GM18498 (cell line): Measurements from ENCODE around the gene MED25.

Source experiments
- ATAC-seq: cut with Tn5 transposase; IDR thresholded peaks from one replicate; pipeline ENCODE4 v1.9.1; 2021; ENCODE audit warnings: mild to moderate bottlenecking, moderate library complexity; ENCODE audit not compliant: unreplicated experiment

MED25 gene

DNA sequence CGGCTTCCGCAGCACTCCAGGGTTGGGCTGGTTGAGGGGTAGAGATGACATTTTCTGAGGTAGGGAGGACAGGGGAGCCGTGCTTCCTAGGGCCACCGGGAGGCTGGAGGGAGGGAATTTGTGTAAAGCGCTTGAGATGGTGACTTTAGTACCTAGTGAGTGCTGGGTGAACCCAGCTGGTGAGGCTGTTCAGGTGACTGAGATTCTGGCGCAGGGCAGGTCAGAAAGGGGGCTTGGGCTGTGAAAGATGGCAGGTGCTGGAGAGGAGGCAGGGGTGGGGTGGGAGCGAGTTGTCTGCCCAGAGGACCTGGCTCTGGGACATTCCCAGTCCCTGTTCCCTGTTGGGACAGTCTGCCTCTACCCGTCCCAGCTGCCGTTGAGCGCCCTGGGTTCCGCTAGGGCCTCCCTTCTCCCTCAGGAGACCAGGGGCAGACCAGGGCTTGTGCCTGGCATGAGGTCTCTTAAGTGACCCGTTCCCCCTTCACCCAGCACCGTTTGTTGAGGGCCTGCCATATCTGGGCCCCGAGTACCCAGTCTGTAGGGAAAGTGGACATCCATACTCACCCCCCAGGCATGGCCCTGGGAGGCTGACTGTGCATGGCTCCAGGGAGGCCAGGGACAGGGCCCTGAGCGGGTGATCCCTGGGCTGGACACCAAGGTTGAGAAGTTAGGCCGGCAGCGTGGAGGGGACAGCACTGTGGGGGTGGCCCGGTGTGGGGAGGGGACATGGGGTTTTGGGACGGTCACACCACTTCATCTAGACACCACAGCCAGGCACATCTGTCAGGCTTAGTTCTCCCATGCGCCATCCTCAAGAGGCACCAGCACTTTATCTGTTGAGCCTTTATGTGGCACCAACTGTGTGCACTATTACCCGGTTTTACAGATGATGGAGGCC is 37.8 kb downstream of the MED25 start:
- ATAC-seq, result no peak

DNA sequence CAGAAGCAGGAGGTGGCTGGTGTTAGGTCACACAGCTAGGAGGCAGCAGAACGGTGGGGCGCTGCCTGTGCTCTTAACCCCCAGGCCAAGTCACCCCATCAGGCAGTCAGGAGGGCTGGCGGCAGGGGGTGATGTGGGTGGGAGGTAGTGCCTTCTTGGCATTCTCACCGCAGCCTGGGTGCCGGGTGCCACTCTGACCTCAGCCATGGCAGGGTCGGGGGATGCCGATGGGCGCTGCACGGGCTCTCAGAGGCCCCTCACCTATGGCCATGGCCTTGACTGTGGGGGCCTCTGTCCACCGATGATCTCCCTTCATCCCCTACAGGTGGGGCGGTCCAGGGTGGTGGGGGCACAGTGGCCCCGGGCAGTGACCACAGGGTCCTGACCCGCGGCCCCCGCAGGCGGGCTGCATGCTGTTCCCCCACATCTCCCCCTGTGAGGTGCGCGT is 38.5 kb downstream of the MED25 start:
- no peak for ATAC-seq

DNA sequence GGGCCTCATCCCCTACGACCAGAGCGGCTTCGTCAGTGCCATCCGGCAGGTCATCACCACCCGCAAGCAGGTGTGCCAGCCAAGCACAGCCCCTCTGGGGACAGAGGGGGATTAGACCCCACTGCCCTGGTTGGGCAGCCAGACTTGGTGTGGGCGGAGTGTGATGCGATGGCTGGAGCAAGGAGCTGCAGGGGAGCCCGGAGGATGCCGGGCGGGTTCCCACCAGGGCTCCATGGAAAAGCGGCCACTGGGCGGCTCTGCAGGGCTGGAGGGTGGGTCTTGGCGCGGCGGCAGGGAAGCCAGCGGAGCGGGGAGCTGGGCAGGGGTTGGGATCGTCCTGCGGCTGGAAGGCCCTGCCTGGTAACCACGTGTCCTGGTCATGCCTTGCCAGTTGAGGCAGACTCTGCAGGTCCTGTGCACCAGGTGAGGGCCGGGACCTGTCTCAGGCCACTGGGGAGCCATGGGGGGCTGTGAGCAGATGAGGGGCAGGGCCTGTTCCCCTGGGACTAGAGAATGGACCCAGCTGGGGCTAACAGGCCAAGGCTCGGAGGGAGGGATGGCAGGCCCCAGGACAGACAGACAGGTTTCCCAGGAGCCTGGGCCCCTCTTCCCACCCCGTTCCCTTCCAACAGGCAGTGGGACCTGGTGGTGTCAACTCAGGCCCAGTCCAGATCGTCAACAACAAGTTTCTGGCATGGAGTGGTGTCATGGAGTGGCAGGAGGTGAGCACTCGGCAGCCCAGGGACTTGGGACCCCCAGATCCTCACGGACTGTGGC is 39.2 kb downstream of the MED25 start:
- no peak for ATAC-seq

DNA sequence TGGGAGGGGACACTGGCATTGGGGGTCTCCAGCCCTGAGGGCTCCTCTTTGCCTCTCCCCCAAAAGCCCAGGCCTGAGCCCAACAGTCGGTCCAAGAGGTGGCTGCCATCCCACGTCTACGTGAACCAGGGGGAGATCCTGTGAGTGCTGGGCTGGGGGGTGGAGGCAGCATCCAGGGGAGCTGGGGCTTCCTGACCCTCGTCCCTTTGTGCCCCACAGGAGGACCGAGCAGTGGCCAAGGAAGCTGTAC is 39.7 kb downstream of the MED25 start:
- no peak for ATAC-seq

DNA sequence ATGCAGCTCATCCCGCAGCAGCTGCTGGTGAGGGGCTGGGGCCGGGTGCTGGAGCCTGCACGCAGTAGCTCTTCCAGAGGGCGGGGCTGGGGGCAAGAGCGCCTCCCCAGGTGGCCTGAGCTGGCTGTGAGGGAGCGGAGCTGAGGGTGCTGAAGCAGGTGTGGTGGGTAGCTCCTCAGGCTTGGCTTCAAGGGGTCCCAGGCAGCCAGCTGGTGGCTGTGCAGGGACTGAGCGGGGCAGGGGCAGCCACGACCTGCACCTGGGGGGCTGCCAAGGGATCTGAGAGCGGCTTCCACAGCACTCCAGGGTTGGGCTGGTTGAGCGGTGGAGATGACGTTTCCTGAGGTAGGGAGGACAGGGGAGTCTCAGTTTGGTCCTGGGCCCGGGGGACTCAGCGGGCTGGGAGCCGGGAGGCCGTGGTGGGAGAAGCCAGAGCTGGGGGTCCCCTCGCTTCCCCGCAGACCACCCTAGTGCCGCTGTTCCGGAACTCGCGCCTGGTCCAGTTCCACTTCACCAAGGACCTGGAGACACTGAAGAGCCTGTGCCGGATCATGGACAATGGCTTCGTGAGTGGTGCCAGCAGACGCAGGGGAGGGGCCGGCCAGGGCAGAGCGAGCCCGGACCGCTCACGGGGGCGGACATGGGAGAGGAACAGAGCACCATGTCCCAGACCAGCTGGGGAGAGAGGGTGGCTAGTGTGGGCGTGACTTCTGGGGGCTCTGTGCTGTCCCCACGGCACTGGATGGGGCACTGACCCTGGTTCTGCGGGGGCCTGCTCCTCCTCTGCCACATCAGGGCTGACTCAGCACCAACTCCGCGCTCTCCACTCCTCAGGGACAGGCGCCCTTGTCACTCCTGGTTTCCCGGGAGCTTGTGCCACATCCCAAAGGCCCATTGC is 40.2 kb downstream of the MED25 start:
- ATAC-seq, result no peak

DNA sequence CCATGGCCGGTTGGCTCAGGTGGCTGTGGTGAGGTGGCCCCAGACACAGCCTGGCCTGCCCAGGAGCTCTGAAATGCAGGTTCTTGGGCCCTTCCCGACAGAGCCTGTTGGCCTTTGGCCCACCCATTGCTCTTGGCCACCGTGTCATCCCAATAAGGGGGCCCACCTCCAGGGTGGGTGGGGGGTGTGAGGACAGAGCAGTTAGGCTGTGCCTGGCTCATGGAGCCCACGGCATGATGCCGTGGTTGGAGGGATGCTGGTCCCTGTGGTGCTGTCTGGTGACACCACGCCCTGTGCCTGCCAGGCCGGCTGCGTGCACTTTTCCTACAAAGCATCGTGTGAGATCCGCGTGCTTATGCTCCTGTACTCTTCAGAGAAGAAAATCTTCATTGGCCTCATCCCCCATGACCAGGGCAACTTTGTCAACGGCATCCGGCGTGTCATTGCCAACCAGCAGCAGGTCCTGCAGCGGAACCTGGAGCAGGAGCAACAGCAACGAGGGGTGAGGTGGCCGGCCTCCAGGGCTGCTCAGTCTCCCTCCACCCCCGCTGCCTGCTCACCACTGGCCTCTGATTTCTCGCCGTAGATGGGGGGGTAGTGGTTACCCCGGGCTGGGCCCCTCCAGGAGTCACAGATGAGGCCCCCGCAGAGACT is 41.7 kb downstream of the MED25 start:
- ATAC-seq, result no peak

DNA sequence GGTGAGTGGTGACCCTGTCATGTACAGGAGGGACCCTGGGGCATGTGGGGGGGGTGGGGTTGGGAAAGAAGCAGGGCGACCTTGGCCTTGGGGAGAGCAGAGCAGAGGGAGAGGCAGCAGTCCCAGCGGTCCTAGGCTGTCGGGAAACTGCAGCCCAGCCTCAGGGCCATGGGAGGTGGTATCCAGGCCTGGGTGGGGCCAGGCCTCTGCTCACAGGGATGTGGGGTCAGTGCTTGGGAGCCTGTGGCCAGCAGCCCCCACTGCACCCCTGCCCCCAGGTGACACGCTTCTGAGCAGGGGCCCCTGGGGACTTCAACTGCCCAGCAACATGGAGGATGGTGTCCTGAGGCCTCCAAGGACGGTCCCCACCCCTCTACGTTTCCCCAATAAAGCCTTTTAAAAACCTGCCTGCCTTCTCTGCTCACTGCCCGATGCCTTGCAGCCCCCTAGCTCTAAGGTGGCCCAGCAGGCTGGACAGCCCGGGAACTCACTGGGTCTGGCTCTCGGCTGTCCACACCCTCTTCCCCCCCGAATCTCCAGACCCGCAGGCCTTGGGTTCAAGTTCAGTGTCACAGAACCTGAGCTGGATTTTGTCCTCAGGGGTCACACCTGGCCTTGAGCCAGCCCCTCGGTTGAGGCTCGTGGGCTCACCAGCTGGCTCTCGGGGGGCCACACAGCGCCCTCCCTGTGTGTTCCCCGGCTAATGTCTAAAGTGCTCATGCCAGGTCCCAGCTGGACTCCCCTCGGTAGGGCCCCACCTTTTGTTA is 42.4 kb downstream of the MED25 start:
- no peak for ATAC-seq

DNA sequence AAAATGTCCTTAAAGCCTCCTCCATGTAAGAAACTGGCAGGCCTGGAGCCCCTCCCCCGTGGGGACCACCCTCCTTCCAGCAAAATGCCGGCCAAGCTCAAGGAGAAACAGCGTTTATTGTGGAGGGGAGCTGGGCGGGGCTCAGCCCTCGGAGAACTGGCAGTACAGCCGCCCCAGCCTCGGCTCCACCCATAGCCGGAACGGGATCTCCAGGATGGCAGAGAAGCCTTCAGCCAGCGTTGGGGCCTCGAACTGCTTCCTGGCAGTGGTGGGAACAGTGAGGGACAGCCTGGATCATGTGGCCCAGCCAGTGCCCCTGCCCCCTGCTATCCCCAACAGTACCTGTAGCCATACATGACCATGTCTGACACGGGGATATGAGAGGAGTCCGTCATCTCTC is 43.0 kb downstream of the MED25 start:
- ATAC-seq, result no peak

DNA sequence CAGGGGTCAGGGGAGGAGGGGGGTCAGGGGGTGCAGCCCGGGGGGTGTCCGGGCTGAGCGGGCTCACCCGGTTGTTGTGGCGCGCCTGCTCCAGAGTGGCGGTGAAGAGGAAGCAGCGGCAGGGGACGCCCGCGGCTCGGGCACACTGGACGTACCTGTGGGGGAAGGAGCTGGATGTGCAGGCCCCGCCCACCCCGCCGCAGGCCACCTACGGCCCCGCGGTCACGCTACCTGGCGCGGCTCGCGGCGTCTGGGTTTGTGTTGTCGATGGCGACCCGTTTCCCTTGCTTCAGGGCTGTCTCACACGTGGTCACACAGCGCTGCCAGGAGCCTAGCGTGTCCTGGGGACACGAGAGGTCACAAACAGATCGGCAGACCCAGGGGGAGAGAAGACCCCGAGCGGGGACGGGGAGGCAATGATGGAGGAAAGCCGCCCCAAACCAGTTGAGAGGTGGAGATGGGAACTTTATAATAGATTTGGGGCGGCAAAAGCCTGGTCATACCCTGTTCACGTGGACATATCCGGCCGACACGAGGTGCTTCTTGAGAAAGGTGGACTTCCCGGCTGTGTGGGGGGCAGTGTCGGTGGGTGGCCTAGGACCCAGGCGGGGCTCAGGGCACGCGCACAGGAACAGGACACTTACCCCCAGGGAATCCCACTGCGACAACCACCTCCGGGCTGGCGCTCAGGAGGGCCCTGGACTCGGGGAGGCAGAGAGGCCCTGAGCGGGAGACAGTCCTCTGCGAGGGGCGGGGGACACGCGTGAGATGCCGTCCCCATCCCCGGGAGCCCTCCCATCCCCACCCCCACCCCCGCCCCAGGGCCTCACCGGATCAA is 43.7 kb downstream of the MED25 start:
- no peak for ATAC-seq

DNA sequence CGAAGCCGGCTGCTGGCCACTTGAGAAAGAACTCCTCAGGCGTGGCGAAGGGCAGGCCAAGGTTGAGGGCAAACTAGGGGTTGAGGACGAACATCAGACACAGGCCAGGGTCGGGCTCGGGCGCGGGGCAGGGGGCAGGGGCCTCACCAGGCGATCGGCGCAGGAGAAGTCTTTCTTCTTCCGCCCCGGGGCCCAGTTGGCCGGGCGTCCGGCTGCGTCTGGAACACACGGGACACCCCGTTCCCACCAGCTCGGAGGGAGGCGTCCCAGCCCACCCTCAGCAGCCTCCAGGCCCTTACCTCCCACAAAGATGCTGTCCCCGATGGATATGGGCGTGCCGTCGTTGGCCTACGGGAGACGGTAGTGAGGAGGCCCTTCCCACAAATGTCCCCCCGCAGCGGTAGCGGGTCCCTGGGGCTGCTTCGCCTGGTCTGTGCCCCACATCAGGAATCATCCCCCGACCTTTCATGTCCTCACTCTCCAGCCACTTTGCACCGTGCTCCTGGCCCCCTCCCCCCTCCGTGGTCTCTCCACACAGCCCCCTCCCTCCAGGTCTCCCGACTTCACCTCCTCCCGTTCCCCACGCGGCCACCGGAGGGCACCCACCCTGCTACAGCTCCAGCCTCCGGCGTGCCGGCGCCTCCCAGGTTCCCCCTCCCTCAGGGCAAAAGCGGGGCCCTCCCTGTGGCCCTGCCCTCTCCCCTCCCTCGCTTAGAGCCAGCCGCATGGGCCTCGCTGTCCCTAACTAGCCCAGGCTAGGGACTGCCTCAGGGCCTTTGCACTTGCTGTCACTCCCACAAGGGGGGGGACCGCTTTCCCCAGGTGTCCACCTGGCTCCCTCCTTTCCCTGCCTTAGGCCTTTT is 44.5 kb downstream of the MED25 start:
- ATAC-seq, result no peak

DNA sequence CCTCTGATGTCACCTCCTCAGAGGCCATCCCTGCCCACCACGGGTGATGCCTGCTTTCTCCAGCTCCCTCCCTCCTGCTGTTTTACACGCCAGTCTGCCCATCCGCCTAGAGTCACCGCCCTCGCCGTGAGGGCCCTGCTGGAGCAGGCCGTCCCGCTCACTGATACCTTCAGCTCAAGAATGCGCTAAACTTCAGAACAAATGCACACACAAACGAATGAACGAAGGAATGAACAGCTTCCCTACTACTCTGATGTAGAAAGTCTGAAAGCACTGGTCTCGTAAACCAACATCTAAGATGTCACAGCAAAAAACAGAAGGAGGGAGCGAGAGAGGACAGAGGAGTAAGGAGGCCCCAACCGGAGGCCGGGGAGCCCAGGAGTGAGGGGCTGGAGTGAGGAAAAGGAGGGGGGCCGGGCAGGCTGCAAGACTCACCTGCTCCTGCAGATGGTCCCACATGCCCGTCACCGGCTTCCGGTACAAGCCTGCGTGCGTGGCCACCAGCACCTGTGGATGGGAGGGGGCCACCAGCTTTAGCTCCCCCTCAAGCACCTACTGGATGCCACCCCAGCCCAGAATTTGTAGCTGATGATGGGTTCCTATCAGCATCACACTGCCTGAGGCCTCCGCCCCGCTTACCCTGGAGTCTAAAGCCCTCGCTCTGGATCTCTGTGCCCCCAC is 45.3 kb downstream of the MED25 start:
- no peak for ATAC-seq

DNA sequence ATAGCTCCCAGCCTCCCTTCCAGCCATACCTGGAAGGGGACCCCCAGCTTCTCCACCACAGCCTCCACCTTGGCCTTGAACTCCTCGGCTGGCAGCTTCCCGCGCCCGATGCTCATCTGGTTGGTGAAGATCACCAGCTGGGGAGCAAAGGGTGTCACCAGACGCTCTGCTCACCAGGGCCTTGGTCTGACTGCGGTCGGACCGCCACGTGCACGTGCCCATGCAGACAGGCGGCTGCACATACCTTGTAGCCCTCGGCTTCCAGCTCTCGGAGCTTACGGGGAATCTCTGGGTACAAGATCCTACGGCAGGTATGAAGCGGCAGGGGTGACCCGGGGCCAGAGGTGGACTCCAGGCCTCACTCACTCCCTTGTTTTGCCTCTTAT is 45.8 kb downstream of the MED25 start:
- ATAC-seq, result no peak

DNA sequence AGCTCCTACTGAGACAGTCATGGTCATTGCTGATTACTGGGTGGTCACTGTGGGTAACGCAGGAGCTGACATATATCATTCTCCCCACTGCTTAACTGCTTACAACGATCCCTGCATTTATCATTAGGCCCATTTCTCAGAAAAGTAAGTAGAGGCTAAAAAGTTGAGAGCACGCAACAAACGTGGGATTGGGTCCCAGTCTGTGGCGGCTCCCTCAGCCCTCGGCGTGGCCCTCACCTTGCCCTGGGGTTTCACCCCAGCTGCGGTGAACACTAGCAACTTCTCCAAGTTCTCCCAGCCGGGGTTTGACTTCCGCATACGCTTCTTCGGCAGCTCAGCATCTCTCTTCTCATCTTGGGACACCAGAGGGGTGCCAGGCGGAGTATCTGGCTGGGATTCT is 46.8 kb downstream of the MED25 start:
- no peak for ATAC-seq

DNA sequence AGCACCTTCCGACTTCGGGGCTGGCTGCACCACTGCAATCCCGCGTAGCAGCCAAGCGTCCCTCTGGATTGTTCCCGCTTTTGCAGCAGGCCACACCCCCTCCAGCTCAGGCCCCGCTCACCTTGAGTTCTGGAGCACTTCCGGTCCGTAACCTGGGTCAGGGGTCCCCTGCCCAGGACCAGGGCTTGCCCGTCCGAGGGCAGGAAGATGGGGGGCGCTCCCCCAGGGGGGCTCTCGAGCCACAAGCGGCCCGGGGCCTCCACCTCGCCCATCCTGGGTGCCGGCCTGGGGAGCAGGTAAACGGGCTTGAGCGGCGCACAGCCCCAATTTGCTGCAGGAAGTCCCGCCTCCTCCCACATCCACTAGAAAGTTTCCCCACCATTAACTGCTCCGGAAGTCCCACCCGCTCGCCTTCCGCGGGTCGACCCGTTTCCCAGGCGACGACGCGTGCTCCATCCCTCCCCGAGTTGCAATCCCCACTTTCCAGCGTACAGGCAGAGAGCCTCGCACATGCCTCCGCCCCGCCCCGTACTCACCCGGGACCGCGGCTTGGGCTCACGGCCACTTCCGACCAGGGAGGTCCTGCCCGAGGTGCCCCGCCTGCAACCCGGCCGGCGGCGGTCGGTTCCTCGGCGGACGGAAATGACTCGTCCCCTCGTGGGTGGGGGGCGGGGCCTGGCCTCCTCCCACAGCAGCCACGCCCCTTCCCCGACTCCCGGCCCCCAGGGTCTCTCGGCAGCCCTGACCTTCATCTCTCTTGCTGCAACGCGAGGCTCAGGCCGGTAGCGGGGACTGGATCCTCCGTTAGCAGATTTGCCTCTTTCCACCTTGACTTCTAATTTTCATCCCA is 49.1 kb downstream of the MED25 start, which contains the start of gene PNKP:
TSS of gene PNKP (minus strand) at position 644 of the 850 bp plus-strand sequence. CDS start at position 272, 372 bp downstream.
- ATAC-seq, result peak; percentile 41

DNA sequence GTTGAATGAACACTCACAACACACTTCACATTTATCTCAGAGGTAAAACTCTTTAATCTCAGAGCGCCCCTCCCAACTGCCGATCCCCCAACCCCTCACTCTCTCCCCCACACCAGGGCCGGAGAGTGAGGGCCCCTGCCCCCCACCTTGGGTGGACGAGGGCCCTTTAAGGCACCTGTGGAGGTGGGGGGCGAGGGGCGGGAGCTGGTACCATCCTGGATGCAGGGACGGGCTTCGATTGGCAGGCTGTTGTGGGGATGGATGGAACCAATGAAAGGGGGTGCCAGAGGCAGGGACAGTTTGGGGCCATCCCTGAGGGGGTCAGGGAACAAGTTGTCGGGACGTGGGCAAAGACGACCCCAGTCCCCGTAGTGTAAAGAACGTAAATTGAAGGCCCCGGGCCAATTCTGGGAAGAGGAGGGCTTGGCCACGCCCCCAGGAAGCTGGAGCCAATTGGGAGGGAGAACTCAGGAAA is 51.0 kb downstream of the MED25 start:
- peak; percentile 17 for ATAC-seq

DNA sequence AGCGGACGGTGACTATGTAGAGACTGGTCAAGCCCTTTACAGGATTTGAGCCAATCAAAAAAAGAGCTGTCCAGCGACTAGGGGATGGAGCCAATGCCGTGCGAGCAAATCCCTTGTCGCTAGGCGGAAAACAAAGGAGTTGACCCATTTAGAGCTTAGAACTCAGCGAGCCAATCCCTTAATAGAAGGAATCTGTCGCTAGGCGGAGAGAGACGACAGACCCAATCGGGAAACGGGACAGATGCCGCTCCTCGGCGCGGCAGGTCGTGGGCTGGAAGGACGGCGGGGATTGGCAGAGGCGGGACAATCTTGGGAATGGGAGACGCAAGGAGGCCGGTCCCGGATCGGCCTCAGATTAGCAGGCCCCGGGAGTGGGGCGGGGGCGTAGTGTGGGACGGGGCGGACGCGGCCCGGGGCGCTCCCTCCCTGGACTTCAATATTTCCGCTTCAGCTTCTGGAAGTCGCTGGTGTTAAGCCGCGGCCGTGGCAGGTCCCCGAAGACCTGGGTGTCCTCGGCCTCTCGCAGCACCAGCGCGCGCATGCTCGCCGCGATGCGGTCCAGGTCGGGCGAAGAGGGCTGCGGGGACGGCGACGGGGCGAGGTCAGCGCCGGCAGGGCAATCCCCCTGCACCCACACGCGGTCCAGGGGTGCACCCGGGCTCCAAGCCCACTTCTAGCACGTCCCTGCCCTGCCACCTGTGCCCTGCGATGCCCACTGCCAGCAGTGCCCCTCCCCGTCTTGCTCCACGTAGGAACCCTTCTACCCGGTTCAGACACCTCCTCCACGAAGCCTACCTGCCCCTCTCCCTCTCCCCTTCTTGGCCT is 51.6 kb downstream of the MED25 start:
- peak; percentile 61 for ATAC-seq
